Urothelium cell line (cell line): ENCODE results near the gene SH3BGRL2.

Source experiments
- DNase-seq: peaks from one replicate; pipeline ENCODE4 v3.0.0; 2011; ENCODE audit warnings: low spot score, mixed read lengths
- FAIRE-seq: peaks from 2 replicates; lab custom pipeline; 2011; peaks lifted over from hg19 to GRCh38; lab: Jason Lieb, UNC

Gene SH3BGRL2

GRCh38 chr6:79694156-79694555, 63.0 kb downstream of the SH3BGRL2 start:
- DNase-seq: no peak
- FAIRE-seq: no peak

- DNase-seq (no peak), FAIRE-seq (no peak)
Observed at GRCh38 chr6:79694623-79695343, 63.7 kb downstream of the SH3BGRL2 start.

GRCh38 chr6:79697430-79697829, 66.3 kb downstream of the SH3BGRL2 start:
- DNase-seq (no peak), FAIRE-seq (no peak)

- no peak for FAIRE-seq
- no peak for DNase-seq
Observed at GRCh38 chr6:79699606-79700005, 68.5 kb downstream of the SH3BGRL2 start.

GRCh38 chr6:79702691-79703090, 71.6 kb downstream of the SH3BGRL2 start:
- DNase-seq: no peak
- FAIRE-seq: no peak

- no peak for DNase-seq
- no peak for FAIRE-seq
Observed at GRCh38 chr6:79704200-79704599, 73.1 kb downstream of the SH3BGRL2 start.

GRCh38 chr6:79705456-79705995, 74.4 kb downstream of the SH3BGRL2 start:
- no peak for DNase-seq
- FAIRE-seq: no peak

- no peak for FAIRE-seq
- no peak for DNase-seq
Observed at GRCh38 chr6:79706527-79706926, 75.4 kb downstream of the SH3BGRL2 start.

- DNase-seq: no peak
- no peak for FAIRE-seq
Observed at GRCh38 chr6:79707621-79708020, 76.5 kb downstream of the SH3BGRL2 start.

GRCh38 chr6:79708095-79708791, 77.1 kb downstream of the SH3BGRL2 start:
- no peak for FAIRE-seq
- no peak for DNase-seq

- DNase-seq (no peak), FAIRE-seq (no peak)
Observed at GRCh38 chr6:79710127-79710526, 79.0 kb downstream of the SH3BGRL2 start.

- DNase-seq (no peak), FAIRE-seq (no peak)
Observed at GRCh38 chr6:79711167-79711566, 80.0 kb downstream of the SH3BGRL2 start.

GRCh38 chr6:79712144-79712543, 81.0 kb downstream of the SH3BGRL2 start:
- no peak for FAIRE-seq
- no peak for DNase-seq

- FAIRE-seq (no peak), DNase-seq (no peak)
Observed at GRCh38 chr6:79712616-79713135, 81.5 kb downstream of the SH3BGRL2 start.

- FAIRE-seq (no peak), DNase-seq (peak; percentile 12)
Observed at GRCh38 chr6:79713701-79714322, 82.7 kb downstream of the SH3BGRL2 start.

GRCh38 chr6:79717989-79718388, 86.9 kb downstream of the SH3BGRL2 start:
- FAIRE-seq: no peak

GRCh38 chr6:79718509-79719247, 87.5 kb downstream of the SH3BGRL2 start:
- FAIRE-seq (no peak), DNase-seq (no peak)

More at GRCh38 chr6:79717989-79718388, 86.9 kb downstream of the SH3BGRL2 start:
- no peak for DNase-seq

- FAIRE-seq: no peak
- DNase-seq: no peak
Observed at GRCh38 chr6:79719248-79719960, 88.3 kb downstream of the SH3BGRL2 start.

GRCh38 chr6:79724816-79725215, 93.7 kb downstream of the SH3BGRL2 start:
- DNase-seq (no peak), FAIRE-seq (no peak)

- FAIRE-seq: no peak
- DNase-seq: no peak
Observed at GRCh38 chr6:79731471-79731870, 100.3 kb downstream of the SH3BGRL2 start.
